Left ventricle myocardium inferior (tissue), 1 donor: ENCODE data around the gene LILRA5. TPM values are rescaled to one million over a fixed set of nuclear protein-coding genes. Genes with fewer than 3 reads are reported as not detected.
A peak's percentile ranks its signal among the peaks of the same experiment; 100 is the strongest.

Experiments used
- DNase-seq: peaks from one replicate; pipeline ENCODE4 v3.0.0-alpha.2; 2020
- H3K27ac ChIP-seq: fragments of 200-600 bp; replicated peaks from 2 replicates; pipeline ENCODE4 v1.8.0; 2021
- H3K27me3 ChIP-seq: fragments of 200-600 bp; 2 replicates; pipeline ENCODE4 v1.8.0; 2021; ENCODE audit warnings: low read depth
- H3K36me3 ChIP-seq: fragments of 200-600 bp; 2 replicates; pipeline ENCODE4 v1.8.0; 2021
- H3K4me1 ChIP-seq: fragments of 200-600 bp; 2 replicates; pipeline ENCODE4 v1.8.0; 2021
- H3K4me3 ChIP-seq: fragments of 200-600 bp; 2 replicates; pipeline ENCODE4 v1.8.0; 2021; ENCODE audit warnings: mild to moderate bottlenecking, moderate library complexity
- H3K9me3 ChIP-seq: fragments of 200-600 bp; replicated peaks from 2 replicates; pipeline ENCODE4 v1.8.0; 2021
- CTCF ChIP-seq: fragments of 200-600 bp; IDR thresholded peaks from 2 replicates; pipeline ENCODE4 v1.8.0; 2021; ENCODE audit warnings: antibody characterized with exemption, mild to moderate bottlenecking, borderline replicate concordance
- intact Hi-C: fragments of 100-400 bp; cut with micrococcal nuclease; formaldehyde crosslinking; loops from one replicate; pipeline ENCODE4 v1.11.0; 2022
- microRNA-seq: library from miRNA; unstranded; fragments of <30 nt; microRNA quantifications from one replicate; pipeline ENCODE4 v1.2.0, GENCODE V29; 2020
- total RNA-seq: library from RNA; stranded (reverse); fragmentation: NEBNext Ultra II Directional; extraction: Animal tissue kit (Norgen Biotek cat#: 25700); gene quantifications from one replicate; pipeline ENCODE4 v1.2.1, GENCODE V29; 2021
- donor health status: DM: no; HTN: yes; CAD: no; lungs with severe emphysema.

Gene LILRA5
- total RNA-seq, 1 donor from 2014 or later = 0.66 TPM

- Histone ChIP-seq H3K9me3 (no peaks in the 10 kb centered on the region), H3K4me1 (no peaks in the 10 kb centered on the region), H3K27me3 (peaks cover 55% of the 10 kb centered on the region), H3K36me3 (no peaks in the 10 kb centered on the region), H3K27ac (no peak overlapping the region), H3K4me3 (no peak overlapping the region)
- TF ChIP-seq CTCF = peak; percentile 78
- peak; percentile 73 for DNase-seq
- intact Hi-C loops = no loop called here
These were observed 46.8 kb downstream of the LILRA5 start for GRCh38 chr19:54266133-54266532.

GRCh38 chr19:54262470-54262869 lies 50.5 kb downstream of the LILRA5 start:
- H3K27me3 ChIP-seq = peaks cover 35% of the 10 kb centered on the region
- intact Hi-C loops = no loop called here
- H3K36me3 ChIP-seq = no peaks in the 10 kb centered on the region
- no peak overlapping the region for H3K4me3 ChIP-seq
- no peak for DNase-seq
- no peaks in the 10 kb centered on the region for H3K9me3 ChIP-seq
- TF ChIP-seq CTCF = no peak
- no peaks in the 10 kb centered on the region for H3K4me1 ChIP-seq
- H3K27ac ChIP-seq = no peak overlapping the region

GRCh38 chr19:54262066-54262465 lies 50.9 kb downstream of the LILRA5 start:
- no peak for DNase-seq

GRCh38 chr19:54257116-54257480 lies 55.9 kb downstream of the LILRA5 start, which contains the start of gene LILRB5:
LILRB5 (minus strand) TSS chr19:54257273; CDS start chr19:54257193, 80 bp downstream.
- peak within 1 kb of the TSS; percentile 38 for H3K4me3 ChIP-seq
- intact Hi-C loops = no loop called here
- no peaks in the 10 kb centered on the region for H3K4me1 ChIP-seq
- no peak for DNase-seq
- peak within 1 kb of the TSS; percentile 27 for H3K27ac ChIP-seq
- H3K36me3 ChIP-seq = no peaks in the 10 kb centered on the region
- no peak for TF ChIP-seq CTCF
- no peaks in the 10 kb centered on the region for H3K9me3 ChIP-seq
- H3K27me3 ChIP-seq = peaks cover 68% of the 10 kb centered on the region

More at GRCh38 chr19:54262066-54262465, 50.9 kb downstream of the LILRA5 start:
- Histone ChIP-seq H3K4me3 (no peak overlapping the region), H3K36me3 (no peaks in the 10 kb centered on the region), H3K4me1 (no peaks in the 10 kb centered on the region), H3K27ac (no peak overlapping the region), H3K27me3 (peaks cover 39% of the 10 kb centered on the region), H3K9me3 (no peaks in the 10 kb centered on the region)
- intact Hi-C loops = no loop called here
- TF ChIP-seq CTCF = no peak

Small RNA genes lying within 50 kb of the gene (microRNA-seq; reads per million reads assigned to microRNA genes)
- gene MIR4752 = not detected

Other genes with a start within 250 kb of the LILRA5 start
- gene VSTM1, start 249.3 kb downstream of the LILRA5 start, total RNA-seq = not detected
- not detected for gene TARM1, start 231.8 kb downstream of the LILRA5 start, total RNA-seq
- 0.33 TPM for gene OSCAR, start 212.4 kb downstream of the LILRA5 start, total RNA-seq
- gene NDUFA3, start 210.3 kb downstream of the LILRA5 start, total RNA-seq = 503 TPM
- 14.5 TPM for gene TFPT, start 197.5 kb downstream of the LILRA5 start, total RNA-seq
- gene PRPF31, start 197.4 kb downstream of the LILRA5 start, total RNA-seq = 39.5 TPM
- 19.5 TPM for gene CNOT3, start 175.4 kb downstream of the LILRA5 start, total RNA-seq
- 7.3 TPM for gene LENG1, start 153.4 kb downstream of the LILRA5 start, total RNA-seq
- 2.2 TPM for gene TMC4, start 140.0 kb downstream of the LILRA5 start, total RNA-seq
- gene MBOAT7, start 123.6 kb downstream of the LILRA5 start, total RNA-seq = 12.2 TPM
- gene TSEN34, start 121.9 kb downstream of the LILRA5 start, total RNA-seq = 16.2 TPM
- gene RPS9, start 112.3 kb downstream of the LILRA5 start, total RNA-seq = 648 TPM
- 4.7 TPM for gene LILRB3, start 90.2 kb downstream of the LILRA5 start, total RNA-seq
- gene LILRA6, start 70.4 kb downstream of the LILRA5 start, total RNA-seq = 1.2 TPM
- 5.7 TPM for gene LILRB5, start 55.9 kb downstream of the LILRA5 start, total RNA-seq
- 1.7 TPM for gene LILRB2, start 32.1 kb downstream of the LILRA5 start, total RNA-seq
- gene LILRA4, start 26.0 kb upstream of the LILRA5 start, total RNA-seq = not detected
- 5.1 TPM for gene LAIR1, start 51.8 kb upstream of the LILRA5 start, total RNA-seq
- gene TTYH1, start 102.3 kb upstream of the LILRA5 start, total RNA-seq = 1.9 TPM
- 66.0 TPM for gene LENG8, start 136.0 kb upstream of the LILRA5 start, total RNA-seq
- gene LENG9, start 150.6 kb upstream of the LILRA5 start, total RNA-seq = 1.7 TPM
- gene CDC42EP5, start 160.1 kb upstream of the LILRA5 start, total RNA-seq = 8.7 TPM
- not detected for gene LAIR2, start 189.7 kb upstream of the LILRA5 start, total RNA-seq